ENCODE measurements around the gene TP53RK. TPM values are rescaled to one million over a fixed set of nuclear protein-coding genes. Genes with fewer than 3 reads are reported as not detected.
A peak's percentile ranks its signal among the peaks of the same experiment; 100 is the strongest.

The TP53RK gene
- total RNA-seq, 2 experiments from 2014 or later: 13.4 to 13.6 TPM

GRCh38 chr20:46712056-46712636, 22.9 kb upstream of the TP53RK start:
- peaks cover 65% of the 10 kb centered on the region for H3K27me3 Mint-ChIP-seq
- H3K9me3 Mint-ChIP-seq: no peaks in the 10 kb centered on the region
- peaks cover 9% of the 10 kb centered on the region for H3K4me1 Mint-ChIP-seq
- H3K27ac Mint-ChIP-seq: no peak overlapping the region
- no peak overlapping the region for H3K4me3 Mint-ChIP-seq
- no peaks in the 10 kb centered on the region for H3K36me3 Mint-ChIP-seq
- no peak for DNase-seq

- peaks cover 4% of the 10 kb centered on the region for H3K9me3 Mint-ChIP-seq
- no peak overlapping the region for H3K27ac Mint-ChIP-seq
- H3K4me1 Mint-ChIP-seq: peaks cover 9% of the 10 kb centered on the region
- no peak for DNase-seq
- H3K36me3 Mint-ChIP-seq: no peaks in the 10 kb centered on the region
- H3K4me3 Mint-ChIP-seq: peak overlapping the region; percentile 76
- H3K27me3 Mint-ChIP-seq: peaks cover 70% of the 10 kb centered on the region
These were observed 21.1 kb upstream of the TP53RK start for GRCh38 chr20:46710153-46710913.

- H3K27ac Mint-ChIP-seq: no peak within 1 kb of the TSS
- peaks cover 4% of the 10 kb centered on the region for H3K9me3 Mint-ChIP-seq
These were observed 20.4 kb upstream of the TP53RK start, which contains the start of gene SLC2A10 for GRCh38 chr20:46709459-46710152. TSS of gene SLC2A10 (plus strand) at chr20:46709649. CDS start at chr20:46709737, 88 bp downstream.

GRCh38 chr20:46709055-46709458, 19.8 kb upstream of the TP53RK start:
- peaks cover 67% of the 10 kb centered on the region for H3K27me3 Mint-ChIP-seq
- peaks cover 4% of the 10 kb centered on the region for H3K9me3 Mint-ChIP-seq
- H3K27ac Mint-ChIP-seq: no peak overlapping the region
- DNase-seq: no peak
- H3K4me1 Mint-ChIP-seq: peaks cover 9% of the 10 kb centered on the region
- peak overlapping the region; percentile 57 for H3K4me3 Mint-ChIP-seq
- H3K36me3 Mint-ChIP-seq: no peaks in the 10 kb centered on the region

More at GRCh38 chr20:46709459-46710152, 20.4 kb upstream of the TP53RK start, which contains the start of gene SLC2A10:
- Mint-ChIP-seq H3K4me3 (peak within 1 kb of the TSS; percentile 76), H3K4me1 (peaks cover 9% of the 10 kb centered on the region), H3K36me3 (no peaks in the 10 kb centered on the region), H3K27me3 (peaks cover 68% of the 10 kb centered on the region)
- DNase-seq: peak; percentile 7

GRCh38 chr20:46708172-46708860, 19.1 kb upstream of the TP53RK start:
- Mint-ChIP-seq H3K9me3 (peaks cover 4% of the 10 kb centered on the region), H3K36me3 (no peaks in the 10 kb centered on the region), H3K4me3 (no peak overlapping the region), H3K27me3 (peaks cover 64% of the 10 kb centered on the region), H3K4me1 (peaks cover 9% of the 10 kb centered on the region), H3K27ac (no peak overlapping the region)
- DNase-seq: no peak

GRCh38 chr20:46706242-46706641, 17.0 kb upstream of the TP53RK start:
- Mint-ChIP-seq H3K27me3 (peaks cover 49% of the 10 kb centered on the region), H3K4me1 (peaks cover 9% of the 10 kb centered on the region)
- no peak for DNase-seq

GRCh38 chr20:46705378-46705729, 16.1 kb upstream of the TP53RK start:
- DNase-seq: no peak
- Mint-ChIP-seq H3K4me3 (no peak overlapping the region), H3K27ac (no peak overlapping the region), H3K27me3 (peaks cover 44% of the 10 kb centered on the region), H3K9me3 (peaks cover 4% of the 10 kb centered on the region), H3K36me3 (no peaks in the 10 kb centered on the region), H3K4me1 (peaks cover 9% of the 10 kb centered on the region)

More at GRCh38 chr20:46706242-46706641, 17.0 kb upstream of the TP53RK start:
- no peaks in the 10 kb centered on the region for H3K36me3 Mint-ChIP-seq
- no peak overlapping the region for H3K4me3 Mint-ChIP-seq
- H3K9me3 Mint-ChIP-seq: peaks cover 4% of the 10 kb centered on the region
- H3K27ac Mint-ChIP-seq: no peak overlapping the region

GRCh38 chr20:46704714-46705377, 15.6 kb upstream of the TP53RK start:
- H3K4me3 Mint-ChIP-seq: no peak overlapping the region
- peaks cover 44% of the 10 kb centered on the region for H3K27me3 Mint-ChIP-seq
- H3K27ac Mint-ChIP-seq: no peak overlapping the region
- peaks cover 4% of the 10 kb centered on the region for H3K4me1 Mint-ChIP-seq
- no peak for DNase-seq
- peaks cover 4% of the 10 kb centered on the region for H3K9me3 Mint-ChIP-seq
- no peaks in the 10 kb centered on the region for H3K36me3 Mint-ChIP-seq

GRCh38 chr20:46703435-46703834, 14.2 kb upstream of the TP53RK start:
- Mint-ChIP-seq H3K27ac (no peak overlapping the region), H3K36me3 (no peaks in the 10 kb centered on the region), H3K9me3 (peaks cover 4% of the 10 kb centered on the region), H3K4me1 (no peaks in the 10 kb centered on the region), H3K27me3 (peaks cover 44% of the 10 kb centered on the region), H3K4me3 (no peak overlapping the region)
- DNase-seq: no peak

- H3K9me3 Mint-ChIP-seq: peaks cover 4% of the 10 kb centered on the region
- H3K4me1 Mint-ChIP-seq: no peaks in the 10 kb centered on the region
- H3K27ac Mint-ChIP-seq: no peak overlapping the region
- H3K4me3 Mint-ChIP-seq: no peak overlapping the region
- H3K36me3 Mint-ChIP-seq: no peaks in the 10 kb centered on the region
- no peak for DNase-seq
- H3K27me3 Mint-ChIP-seq: peaks cover 36% of the 10 kb centered on the region
These were observed 13.4 kb upstream of the TP53RK start for GRCh38 chr20:46702447-46703203.

- peaks cover 4% of the 10 kb centered on the region for H3K9me3 Mint-ChIP-seq
- peaks cover 36% of the 10 kb centered on the region for H3K27me3 Mint-ChIP-seq
- no peaks in the 10 kb centered on the region for H3K4me1 Mint-ChIP-seq
- H3K4me3 Mint-ChIP-seq: no peak overlapping the region
- no peaks in the 10 kb centered on the region for H3K36me3 Mint-ChIP-seq
- no peak overlapping the region for H3K27ac Mint-ChIP-seq
- no peak for DNase-seq
These were observed 12.7 kb upstream of the TP53RK start for GRCh38 chr20:46701986-46702385.

GRCh38 chr20:46701556-46701955, 12.3 kb upstream of the TP53RK start:
- H3K4me1 Mint-ChIP-seq: no peaks in the 10 kb centered on the region
- H3K27me3 Mint-ChIP-seq: peaks cover 35% of the 10 kb centered on the region
- no peak overlapping the region for H3K4me3 Mint-ChIP-seq
- peaks cover 3% of the 10 kb centered on the region for H3K9me3 Mint-ChIP-seq
- no peak overlapping the region for H3K27ac Mint-ChIP-seq
- no peak for DNase-seq
- no peaks in the 10 kb centered on the region for H3K36me3 Mint-ChIP-seq

- no peaks in the 10 kb centered on the region for H3K36me3 Mint-ChIP-seq
- H3K9me3 Mint-ChIP-seq: no peaks in the 10 kb centered on the region
- H3K27ac Mint-ChIP-seq: no peak overlapping the region
- no peak for DNase-seq
- peaks cover 3% of the 10 kb centered on the region for H3K4me1 Mint-ChIP-seq
- peaks cover 32% of the 10 kb centered on the region for H3K27me3 Mint-ChIP-seq
- no peak overlapping the region for H3K4me3 Mint-ChIP-seq
These were observed 11.8 kb upstream of the TP53RK start for GRCh38 chr20:46701057-46701456.

- peaks cover 5% of the 10 kb centered on the region for H3K4me1 Mint-ChIP-seq
- H3K27me3 Mint-ChIP-seq: peaks cover 31% of the 10 kb centered on the region
- no peak for DNase-seq
- H3K9me3 Mint-ChIP-seq: no peaks in the 10 kb centered on the region
- no peak overlapping the region for H3K27ac Mint-ChIP-seq
- H3K4me3 Mint-ChIP-seq: no peak overlapping the region
- no peaks in the 10 kb centered on the region for H3K36me3 Mint-ChIP-seq
These were observed 11.2 kb upstream of the TP53RK start for GRCh38 chr20:46700481-46700880.
